Brain microvascular endothelial cell (primary cell): ENCODE results near the gene CD247.

Source experiments
- DNase-seq: peaks from one replicate; pipeline ENCODE4 v3.0.0-alpha.2; 2020
- H3K27ac ChIP-seq: fragments of 250-450 bp; sonication (Bioruptor Pico); 2 replicates; pipeline ENCODE4 v1.5.1; 2020; ENCODE audit warnings: mild to moderate bottlenecking, moderate library complexity
- H3K27me3 ChIP-seq: fragments of 250-450 bp; sonication (Bioruptor Pico); replicated peaks from 2 replicates; pipeline ENCODE4 v1.5.1; 2020; ENCODE audit warnings: mild to moderate bottlenecking
- H3K36me3 ChIP-seq: fragments of 250-450 bp; sonication (Bioruptor Pico); replicated peaks from 2 replicates; pipeline ENCODE4 v1.5.1; 2020; ENCODE audit warnings: mild to moderate bottlenecking
- H3K4me3 ChIP-seq: 2 replicates; pipeline ENCODE4 v1.5.1; 2011; ENCODE audit warnings: low read depth, mild to moderate bottlenecking, control low read depth, low read length, moderate library complexity
- CTCF ChIP-seq: IDR thresholded peaks from 2 replicates; pipeline ENCODE4 v1.5.1; 2011; ENCODE audit warnings: low read depth, mild to moderate bottlenecking, moderate library complexity, low read length, control low read depth, inconsistent platforms; ENCODE audit errors: missing control alignments
- in situ Hi-C: cut with HindIII; loops from 2 replicates; pipeline ENCODE4 v1.10.0; 2017; ENCODE audit warnings: low sequenced_read_pairs, low pct_ligation_motif_present

Gene CD247

GRCh38 chr1:167501515-167502191, 16.7 kb downstream of the CD247 start:
- no peak for DNase-seq
- peaks cover 13% of the 10 kb centered on the region for H3K27me3 ChIP-seq
- TF ChIP-seq CTCF = no peak
- H3K36me3 ChIP-seq = no peaks in the 10 kb centered on the region
- H3K27ac ChIP-seq = no peak overlapping the region
- H3K4me3 ChIP-seq = no peak overlapping the region
- in situ Hi-C loops = no loop called here

GRCh38 chr1:167500283-167500860, 18.0 kb downstream of the CD247 start:
- H3K4me3 ChIP-seq = no peak overlapping the region
- no peak for TF ChIP-seq CTCF
- H3K27me3 ChIP-seq = peaks cover 19% of the 10 kb centered on the region
- in situ Hi-C loops = no loop called here
- H3K27ac ChIP-seq = no peak overlapping the region
- no peaks in the 10 kb centered on the region for H3K36me3 ChIP-seq
- DNase-seq = no peak

- TF ChIP-seq CTCF = no peak
- Histone ChIP-seq H3K27ac (no peak overlapping the region), H3K27me3 (peaks cover 21% of the 10 kb centered on the region), H3K36me3 (no peaks in the 10 kb centered on the region), H3K4me3 (no peak overlapping the region)
- DNase-seq = no peak
- in situ Hi-C loops = no loop called here
These were observed 18.6 kb downstream of the CD247 start for GRCh38 chr1:167499664-167500101.

GRCh38 chr1:167499106-167499505, 19.2 kb downstream of the CD247 start:
- H3K27ac ChIP-seq = no peak overlapping the region

GRCh38 chr1:167496797-167497619, 21.3 kb downstream of the CD247 start:
- Histone ChIP-seq H3K4me3 (no peak overlapping the region), H3K27ac (no peak overlapping the region)
- no peak for TF ChIP-seq CTCF

More at GRCh38 chr1:167499106-167499505, 19.2 kb downstream of the CD247 start:
- no peaks in the 10 kb centered on the region for H3K36me3 ChIP-seq
- TF ChIP-seq CTCF = no peak
- in situ Hi-C loops = no loop called here
- DNase-seq = no peak
- H3K4me3 ChIP-seq = no peak overlapping the region
- H3K27me3 ChIP-seq = peaks cover 22% of the 10 kb centered on the region

More at GRCh38 chr1:167496797-167497619, 21.3 kb downstream of the CD247 start:
- H3K27me3 ChIP-seq = peaks cover 13% of the 10 kb centered on the region
- in situ Hi-C loops = no loop called here
- no peaks in the 10 kb centered on the region for H3K36me3 ChIP-seq
- DNase-seq = no peak
